GM21367 (cell line): ENCODE data around the gene DCLK1.

ENCODE experiments used
- ATAC-seq: cut with Tn5 transposase; IDR thresholded peaks from one replicate; pipeline ENCODE4 v1.9.1; 2021; ENCODE audit not compliant: unreplicated experiment

DCLK1 gene

DNA sequence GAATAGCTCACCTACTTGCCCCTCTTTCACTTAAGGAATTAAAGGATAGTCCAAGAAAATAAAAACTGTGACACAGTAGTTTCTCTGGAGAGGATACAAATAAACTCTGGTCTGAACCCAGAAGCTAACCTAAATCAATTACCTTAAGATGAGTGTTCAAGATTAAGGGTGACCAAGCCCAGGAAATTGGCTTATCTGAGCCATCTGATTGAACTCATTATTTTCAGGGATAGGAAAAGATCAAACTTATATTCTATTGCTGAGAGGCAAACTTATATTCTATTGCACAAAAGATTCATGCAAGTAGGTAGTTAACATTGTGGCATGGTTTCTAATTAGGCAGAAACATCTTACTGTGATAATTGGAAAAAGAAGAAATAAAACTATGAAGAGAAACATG is 175.1 kb downstream of the DCLK1 start:
- ATAC-seq: no peak

DNA sequence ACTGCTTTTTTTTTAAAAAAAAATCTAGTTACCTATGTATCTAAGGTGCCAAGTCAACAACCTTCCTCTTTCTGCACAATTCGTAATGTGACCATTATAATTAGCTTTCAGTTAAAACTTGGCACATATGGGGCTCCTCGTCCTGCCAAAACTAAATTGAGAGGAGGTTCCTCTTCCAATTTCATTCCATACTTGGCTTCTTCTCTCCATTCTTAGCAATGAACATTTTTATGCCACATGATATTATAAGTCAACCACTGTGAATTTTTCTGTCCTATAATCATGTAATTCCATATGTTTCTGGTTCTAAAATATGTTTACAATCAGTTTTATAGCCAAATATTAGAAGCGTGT is 177.0 kb downstream of the DCLK1 start:
- no peak for ATAC-seq

DNA sequence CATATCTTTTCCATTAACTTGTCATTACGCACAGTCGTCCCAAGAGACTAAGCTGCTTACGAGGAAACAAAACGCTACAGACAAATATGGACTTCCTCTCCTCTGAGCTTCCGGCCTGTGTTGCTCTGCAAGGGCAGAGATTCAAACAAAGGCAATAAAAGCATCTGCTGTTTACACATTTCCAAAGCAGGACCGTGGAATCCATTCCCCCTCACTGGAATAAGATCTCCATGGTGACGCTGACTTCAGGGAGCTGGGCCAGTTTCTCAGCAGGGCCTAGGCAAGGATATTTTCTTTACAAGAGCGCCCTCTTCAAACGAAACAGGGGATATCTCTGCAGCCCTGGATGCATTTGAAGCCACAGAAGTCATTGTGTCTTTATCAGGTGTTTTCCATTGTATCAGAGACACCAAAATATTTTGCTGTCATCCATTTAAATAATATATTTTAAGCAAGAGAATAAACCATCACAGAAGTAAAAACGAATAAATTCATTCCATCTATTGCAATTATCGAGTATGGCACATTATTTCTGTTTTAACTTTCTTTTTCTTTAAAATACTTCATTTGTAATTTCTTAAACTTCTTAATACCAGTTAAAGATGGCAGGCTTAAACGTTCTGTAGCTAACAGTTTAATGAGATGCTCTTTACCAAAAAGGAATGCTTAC is 177.5 kb downstream of the DCLK1 start:
- ATAC-seq: no peak

DNA sequence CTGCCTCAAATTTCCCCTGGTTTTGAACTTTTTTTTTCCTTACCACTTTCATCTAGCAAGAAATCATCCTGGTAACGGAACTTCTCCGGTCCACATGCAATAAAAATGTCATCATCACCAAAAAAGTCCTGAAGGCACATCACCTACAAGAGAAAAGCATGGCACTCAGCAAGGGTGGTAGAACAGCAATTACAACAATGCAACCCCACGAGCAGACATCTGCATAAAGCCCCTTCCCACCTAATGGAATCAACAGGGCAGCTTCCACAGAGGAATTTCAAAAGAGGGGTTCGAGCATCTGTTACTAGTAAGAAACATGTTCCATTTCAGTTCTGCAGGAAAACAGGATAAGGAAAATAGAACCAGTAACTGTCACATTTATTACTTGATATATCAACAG is 183.9 kb downstream of the DCLK1 start:
- ATAC-seq: no peak

DNA sequence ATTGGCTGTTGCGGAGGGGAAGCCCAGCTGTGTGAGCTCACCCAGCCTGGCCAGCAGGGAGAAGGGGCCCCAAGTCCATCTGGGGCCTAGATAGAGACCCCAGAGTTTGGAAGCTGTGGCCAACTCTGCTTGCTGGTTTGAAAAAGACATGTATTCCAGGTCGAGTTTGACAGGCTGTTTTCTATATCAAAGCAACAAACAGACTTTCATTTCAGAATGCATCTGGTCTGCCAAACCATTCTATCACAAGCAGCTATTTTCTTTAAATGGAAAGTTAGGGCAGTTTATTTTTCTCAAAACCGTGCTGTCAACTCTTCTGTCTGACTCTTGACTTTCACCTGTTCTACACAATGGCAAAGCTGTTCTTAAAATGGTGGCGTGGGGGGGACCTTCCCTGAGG is 185.8 kb downstream of the DCLK1 start:
- no peak for ATAC-seq

DNA sequence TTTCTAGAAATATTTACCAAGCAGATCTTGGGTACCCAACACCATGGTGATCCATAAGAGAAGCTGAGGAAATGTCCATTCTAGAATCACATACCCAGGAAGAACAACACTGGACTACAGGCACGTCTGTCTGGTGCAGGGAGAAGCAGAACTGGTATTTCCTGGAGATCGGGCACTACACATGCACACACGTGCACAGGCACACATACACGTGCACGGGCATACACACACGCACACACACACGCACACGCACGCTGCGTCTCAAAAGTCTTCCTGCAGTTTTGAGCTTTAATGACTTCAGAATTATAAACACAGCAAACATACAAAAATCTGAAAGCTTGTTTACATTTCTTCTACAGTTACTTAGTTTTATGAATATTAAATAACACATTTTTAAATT is 189.8 kb downstream of the DCLK1 start:
- no peak for ATAC-seq

DNA sequence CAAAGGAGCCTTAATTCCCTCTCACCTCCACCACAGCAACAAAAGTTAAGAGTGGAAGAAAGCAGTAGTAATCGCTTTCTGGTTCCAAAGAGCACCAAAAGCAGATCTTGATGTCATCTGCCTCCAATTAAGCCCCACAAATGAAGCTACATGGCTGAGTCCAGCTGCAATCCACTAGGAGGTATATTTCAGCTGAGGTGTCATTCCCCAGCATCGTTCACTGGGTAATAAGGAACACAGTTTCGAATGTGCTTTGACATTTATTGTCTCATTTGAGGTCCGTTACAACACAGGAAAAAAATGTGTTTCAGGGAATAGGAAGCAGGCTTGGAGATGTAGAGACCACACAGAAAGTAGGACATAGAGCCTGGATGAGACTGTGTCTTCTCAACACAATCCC is 190.4 kb downstream of the DCLK1 start:
- ATAC-seq: no peak

DNA sequence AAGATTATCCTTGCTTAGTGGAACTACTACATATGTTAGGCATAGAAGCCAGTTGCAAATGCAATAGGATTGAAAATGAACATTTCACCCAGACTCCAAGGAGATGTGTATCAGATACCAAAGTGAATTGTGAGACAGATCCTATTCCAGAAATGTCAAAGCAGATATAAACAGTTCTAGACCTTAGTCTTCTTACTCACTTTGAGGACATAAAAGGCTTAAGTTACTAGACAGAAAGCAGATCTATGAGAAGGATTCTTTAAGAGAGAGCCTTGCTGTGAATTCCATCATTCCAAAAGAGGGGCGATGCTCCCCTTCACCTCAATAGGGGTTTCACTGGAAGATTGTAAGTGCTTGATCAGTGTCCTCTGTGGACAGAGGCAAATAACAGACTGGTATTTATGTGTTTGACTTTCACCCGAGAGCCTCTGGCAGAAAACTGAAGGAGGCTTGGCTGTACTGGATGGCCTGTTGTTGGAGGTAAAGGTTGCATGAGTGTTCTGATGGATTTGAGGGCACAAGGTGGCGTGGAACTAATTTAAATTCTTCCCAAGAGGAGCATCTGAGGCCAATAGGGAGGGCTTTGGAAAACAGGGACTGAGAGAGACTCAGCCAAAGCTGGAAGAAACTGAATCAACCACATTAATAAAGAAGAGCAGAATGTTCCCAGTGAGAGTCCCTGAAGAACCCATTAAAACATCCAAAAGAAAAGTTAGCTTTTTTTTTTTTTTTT is 194.8 kb downstream of the DCLK1 start:
- no peak for ATAC-seq

DNA sequence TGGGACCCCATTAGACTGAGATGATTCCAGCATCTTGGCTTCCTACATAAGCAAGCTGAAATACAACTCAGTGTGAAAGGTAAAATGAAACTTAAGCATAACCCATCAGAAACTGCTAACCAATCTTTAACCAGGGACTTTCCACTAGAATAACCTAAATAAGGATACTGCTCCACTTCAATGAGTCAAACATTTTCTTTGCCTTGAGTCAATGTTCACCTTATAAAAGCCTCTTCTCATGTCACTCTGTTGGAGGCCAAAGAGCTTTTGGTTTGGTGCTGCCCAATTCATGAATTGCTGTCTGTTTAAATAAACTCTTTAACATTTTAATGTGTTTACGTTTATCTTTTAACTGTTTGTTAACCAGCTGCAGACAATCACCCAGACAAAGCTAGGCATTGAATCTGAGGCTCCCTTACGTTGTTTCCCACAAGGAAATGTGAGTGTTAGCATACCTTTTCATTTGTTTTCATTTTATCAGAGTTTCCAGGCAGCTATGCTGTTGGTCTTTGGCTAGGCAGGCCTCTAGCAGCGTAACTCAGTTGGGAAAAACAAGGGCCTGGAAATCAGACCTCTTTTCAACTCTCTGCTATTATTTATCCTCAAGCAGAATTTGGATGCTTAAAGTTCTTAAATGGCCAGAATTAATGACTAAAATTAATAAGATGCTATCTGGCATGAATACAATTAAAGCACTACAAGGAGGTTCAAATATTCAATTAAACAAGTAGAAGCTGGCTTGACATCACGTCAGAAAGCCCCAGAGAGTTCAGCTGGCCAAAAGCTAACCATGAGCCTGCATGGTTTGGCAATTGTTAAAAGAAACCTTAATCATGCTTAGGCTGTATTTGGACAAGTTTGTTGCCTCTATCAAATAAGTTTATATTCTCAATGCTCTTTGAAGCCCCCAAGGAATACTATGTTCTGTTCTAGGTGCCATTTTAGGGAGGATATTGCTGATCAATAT is 200.2 kb downstream of the DCLK1 start:
- ATAC-seq: no peak

DNA sequence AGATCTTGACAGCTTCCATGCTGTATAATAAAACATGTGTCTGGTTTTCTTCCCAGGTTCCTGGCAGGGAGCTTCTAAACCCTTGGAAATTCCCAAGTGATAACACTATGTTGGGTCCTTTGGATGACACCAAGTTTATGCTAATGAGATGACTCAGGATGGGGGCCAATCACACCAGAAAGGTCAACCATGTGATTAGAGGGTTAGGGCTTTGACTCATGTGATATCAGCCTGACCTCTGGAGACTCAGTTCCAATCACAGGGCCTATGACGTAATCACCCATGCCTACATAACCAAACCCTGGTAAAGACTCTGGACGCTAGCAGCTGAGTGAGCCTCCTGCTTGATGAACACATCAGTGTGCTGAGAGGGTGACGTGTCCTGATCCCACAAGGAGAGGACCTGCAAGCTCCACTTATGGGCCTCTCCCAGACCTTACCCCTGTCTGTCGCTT is 203.6 kb downstream of the DCLK1 start:
- no peak for ATAC-seq

DNA sequence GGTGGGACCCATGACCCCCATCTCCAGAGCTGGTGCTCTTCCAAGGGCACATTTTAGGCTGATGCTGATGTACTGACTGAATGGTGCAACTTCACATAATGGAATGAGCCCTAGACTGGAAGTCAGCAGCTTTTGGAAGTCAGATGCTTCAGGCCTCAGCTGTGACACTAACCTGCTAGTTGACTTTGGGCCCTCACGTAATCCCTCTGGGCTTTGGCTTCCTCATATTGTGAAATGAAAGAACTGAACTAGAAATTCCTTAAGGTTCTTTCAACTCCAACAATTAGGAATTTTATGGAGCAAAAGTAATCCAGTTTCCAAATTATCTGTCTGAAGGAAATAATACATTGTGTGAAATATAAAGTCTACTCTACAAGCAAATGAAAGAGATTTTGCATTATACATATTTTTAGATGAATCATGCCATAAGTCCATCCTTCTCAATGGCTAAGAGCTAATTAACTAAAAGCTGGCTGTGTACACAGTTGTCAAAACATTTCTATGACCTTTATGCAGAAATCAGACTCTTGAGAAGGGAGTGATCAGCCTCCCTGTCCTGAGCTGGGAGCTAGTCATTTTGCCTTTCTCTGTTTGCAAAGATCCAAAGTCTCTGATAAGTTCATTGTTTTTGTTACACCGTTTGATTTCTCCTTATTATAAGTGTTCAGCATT is 204.2 kb downstream of the DCLK1 start:
- no peak for ATAC-seq

DNA sequence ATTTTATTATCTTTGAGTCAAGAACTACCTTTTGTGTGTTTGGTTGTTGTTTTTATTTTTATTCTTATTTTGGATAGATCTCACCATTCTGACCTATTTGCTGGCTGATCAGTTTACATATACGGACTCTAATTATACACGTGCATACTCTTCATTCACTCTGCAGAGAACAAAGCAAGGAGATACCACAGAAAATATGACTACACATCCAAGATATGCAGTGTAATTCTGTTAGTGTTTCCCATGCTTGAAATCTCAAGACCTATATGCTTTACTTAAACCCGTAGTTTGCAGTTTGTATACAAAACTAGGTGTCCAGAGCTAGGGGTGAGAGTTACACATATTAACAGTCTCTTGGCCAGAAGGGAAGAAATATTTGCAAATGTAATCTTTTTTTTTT is 205.5 kb downstream of the DCLK1 start:
- ATAC-seq: no peak

DNA sequence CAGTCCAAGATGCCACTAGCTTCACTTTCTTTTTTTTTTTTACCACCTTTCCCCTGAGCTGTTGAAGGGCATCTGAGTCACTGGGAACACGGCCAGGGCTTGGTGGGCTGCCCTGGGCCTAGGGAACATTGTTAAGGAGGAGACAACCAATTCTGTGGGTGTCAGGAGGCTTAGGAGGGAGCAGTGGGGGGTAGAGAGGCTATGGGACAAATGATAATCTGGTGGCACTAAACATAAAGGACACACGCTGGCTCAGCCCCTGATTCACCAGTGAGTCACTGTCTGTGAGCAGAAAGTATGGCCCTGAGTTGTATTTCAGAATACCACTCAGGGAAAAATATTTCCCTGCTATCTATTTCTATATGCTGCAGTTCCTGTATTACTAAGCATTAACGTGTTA is 207.8 kb downstream of the DCLK1 start:
- no peak for ATAC-seq

DNA sequence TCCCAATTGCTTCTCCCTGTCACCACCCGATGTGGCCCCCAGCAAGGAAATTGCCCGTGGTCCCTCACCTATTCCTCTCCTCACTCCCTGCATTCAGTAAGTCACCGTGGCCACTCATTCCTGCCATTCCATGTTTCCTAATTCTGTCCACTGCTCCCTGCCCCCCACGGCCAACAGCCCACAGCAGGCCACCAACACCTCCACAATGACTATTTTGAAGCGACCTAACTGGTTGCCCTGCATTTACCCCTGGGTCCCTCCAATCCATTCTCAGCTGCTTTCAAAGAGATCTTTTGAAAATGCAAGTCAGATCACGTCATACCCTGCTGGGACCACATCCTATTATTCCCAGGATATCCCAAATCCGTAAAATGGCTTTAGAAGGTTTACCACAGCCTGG is 210.4 kb downstream of the DCLK1 start:
- no peak for ATAC-seq

DNA sequence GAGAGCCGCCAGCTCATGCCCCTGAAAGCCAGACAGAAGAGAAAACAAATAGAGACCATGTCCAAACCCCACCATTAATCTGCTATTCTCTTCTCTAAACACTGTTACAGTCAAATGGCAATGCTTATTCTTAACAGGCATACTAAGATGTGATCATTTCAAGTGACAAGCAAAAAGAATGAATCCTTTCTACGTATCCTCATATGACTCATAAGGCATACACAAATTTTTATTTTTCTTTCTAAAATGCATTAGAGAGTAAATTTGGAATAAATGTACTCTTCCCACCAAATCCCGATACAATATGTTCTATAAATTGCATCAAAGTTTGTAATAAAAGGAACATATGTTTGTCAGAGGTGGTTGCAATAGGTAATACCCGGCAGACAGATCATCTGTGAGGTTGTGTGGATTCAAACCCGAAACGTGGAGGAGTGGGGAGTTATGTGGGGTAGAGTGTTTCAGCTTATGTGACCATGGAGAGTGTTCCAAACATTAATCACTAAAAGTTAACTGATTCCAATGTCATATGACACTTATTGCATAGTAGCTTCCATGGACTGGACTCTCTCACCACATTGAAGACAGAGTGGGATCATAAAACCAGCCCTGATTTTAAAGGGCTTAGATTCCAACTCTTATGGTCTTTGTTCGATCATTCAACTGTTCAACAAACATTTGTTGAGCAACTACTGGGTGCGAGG is 213.1 kb downstream of the DCLK1 start:
- no peak for ATAC-seq

DNA sequence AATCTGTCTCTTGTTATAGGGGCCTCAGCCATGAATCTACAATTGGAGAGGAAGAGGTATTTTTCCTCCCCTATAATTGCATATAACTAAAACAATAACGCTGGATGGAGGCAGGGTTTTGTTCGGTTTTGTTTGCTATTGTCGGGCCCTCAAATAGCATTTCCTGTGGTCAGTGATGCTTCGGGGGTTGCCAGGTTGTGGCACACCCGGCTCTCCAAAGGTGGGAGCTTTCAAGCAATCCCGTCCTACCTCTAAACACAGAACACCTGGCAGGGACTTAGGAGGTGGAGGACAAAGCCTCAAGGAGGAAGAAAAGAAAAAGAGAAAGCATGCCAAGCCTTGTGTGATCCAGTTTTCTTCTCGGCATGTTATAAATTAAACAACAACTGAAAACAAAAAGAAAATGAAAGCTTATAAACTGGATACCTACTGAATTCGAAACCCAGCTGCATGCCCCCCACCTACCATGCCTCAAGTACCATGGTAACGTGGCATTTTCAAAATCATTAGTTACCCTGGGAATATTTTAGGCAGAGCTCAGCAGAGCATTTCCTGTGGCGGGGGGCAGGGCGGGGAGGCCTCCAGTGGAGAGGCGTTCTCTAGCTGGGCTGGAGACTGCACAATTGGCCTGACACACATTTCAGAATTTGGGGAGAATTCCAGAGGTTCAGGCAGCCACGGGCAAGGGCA is 213.8 kb downstream of the DCLK1 start:
- no peak for ATAC-seq

DNA sequence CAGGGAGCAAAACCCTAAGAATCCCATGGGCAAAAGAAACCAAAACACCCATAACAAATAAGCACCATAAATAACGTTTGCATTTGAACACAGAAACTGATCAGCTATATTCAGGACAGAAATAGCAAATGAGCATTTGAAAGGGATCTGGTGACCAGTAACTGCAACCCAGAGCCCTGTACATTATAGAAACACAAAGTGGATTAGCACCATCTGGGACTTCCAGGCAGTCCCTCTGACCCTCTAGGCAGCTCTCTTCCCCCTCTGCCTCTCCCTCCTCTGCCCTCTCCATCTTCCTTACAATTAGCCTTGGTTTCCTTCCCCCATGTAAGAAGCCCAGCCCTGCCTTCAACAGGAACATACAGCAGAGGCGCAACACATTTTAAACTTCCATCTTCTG is 215.0 kb downstream of the DCLK1 start:
- no peak for ATAC-seq

DNA sequence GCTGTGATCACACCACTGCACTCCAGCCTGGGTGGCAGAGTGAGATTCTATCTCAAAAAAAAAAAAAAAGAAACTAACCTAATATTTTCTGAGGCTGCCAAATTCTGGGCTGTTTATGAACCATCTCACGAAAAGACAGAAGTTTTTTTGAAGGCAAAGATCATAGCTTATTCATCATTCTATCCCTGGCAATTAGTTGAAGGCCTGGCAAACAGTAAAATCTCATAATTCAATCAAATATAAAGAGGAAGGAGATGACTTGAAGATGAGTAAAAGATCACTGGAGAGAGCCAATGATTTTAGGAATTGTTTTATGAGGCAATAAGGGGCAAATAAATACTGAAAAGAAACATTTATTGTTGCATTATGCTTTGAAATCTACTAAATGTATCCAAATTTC is 216.5 kb downstream of the DCLK1 start:
- ATAC-seq: no peak

DNA sequence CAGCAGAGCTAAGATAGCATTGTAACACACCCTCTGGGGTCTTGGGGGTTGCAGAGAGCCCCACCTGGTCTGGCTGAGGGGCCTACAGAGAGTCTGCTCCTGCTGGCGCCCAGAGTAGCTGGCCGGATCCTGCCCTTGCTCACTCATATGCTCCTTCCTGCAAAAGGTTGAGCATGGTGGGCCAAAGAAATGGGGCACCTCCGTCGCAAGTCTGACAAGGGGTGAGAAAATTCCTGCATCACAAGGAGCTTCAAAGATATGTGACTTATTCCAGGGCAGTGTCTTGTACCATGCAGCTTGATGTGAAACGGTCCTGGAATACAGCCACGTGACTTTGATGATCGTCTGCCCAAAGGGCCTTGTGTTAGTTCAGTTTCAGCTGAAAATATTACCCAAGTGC is 218.3 kb downstream of the DCLK1 start:
- ATAC-seq: no peak
